Ishikawa (cell line): Measurements from ENCODE around the gene HAGH.

Source experiments
- CEBPB ChIP-seq: IDR thresholded peaks from 2 replicates; pipeline ENCODE4 v1.6.1; 2012
- CREB1 ChIP-seq: IDR thresholded peaks from 2 replicates; pipeline ENCODE4 v1.6.1; 2012; ENCODE audit warnings: low read depth
- RAD21 ChIP-seq: IDR thresholded peaks from 2 replicates; pipeline ENCODE4 v1.6.1; 2012; ENCODE audit warnings: low read depth
- REST ChIP-seq: IDR thresholded peaks from 2 replicates; pipeline ENCODE4 v1.6.1; 2012; ENCODE audit warnings: low read depth, mild to moderate bottlenecking
- YY1 ChIP-seq: IDR thresholded peaks from 2 replicates; pipeline ENCODE4 v1.6.1; 2012; ENCODE audit warnings: low read depth
- TF ChIP-seq, protein P1 (sequence below): IDR thresholded peaks from 2 replicates; pipeline ENCODE4 v1.6.1; 2012
- TF ChIP-seq, protein P2 (sequence below): IDR thresholded peaks from 2 replicates; pipeline ENCODE4 v1.6.1; 2012

DNA sequence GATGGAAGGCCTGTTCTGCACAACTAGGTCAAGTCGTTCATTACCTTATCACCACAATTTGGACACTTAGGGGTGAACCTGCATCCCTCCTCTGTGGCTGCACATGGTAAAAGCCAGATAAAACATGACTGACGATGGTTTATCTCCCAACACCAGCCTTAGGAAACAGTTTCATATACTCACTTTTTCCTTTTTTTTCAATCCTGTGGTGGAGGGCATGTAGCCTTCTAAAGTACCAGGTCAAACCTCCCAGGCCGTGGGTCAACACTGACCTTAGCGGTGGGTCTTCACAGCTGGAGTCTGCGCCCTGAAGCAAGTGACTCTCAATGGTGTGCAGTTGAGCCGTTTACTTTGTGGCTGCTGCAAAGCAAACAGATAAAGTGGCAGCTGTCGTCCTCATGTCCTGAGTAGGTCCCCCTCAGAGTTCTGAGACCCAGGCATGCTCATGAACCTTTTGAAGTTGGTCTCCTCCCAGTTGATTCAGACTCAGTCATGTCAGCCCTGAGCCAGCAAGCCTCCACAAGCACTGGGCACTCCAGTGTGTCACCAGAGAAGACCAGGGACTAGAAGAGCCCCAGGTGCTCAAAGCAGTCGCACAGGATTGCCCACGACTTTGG, 6.3 kb upstream of the HAGH start:
- TF ChIP-seq REST (no peak), CEBPB (no peak), CREB1 (no peak), RAD21 (no peak), YY1 (no peak)
- TF ChIP-seq, protein P1, sequence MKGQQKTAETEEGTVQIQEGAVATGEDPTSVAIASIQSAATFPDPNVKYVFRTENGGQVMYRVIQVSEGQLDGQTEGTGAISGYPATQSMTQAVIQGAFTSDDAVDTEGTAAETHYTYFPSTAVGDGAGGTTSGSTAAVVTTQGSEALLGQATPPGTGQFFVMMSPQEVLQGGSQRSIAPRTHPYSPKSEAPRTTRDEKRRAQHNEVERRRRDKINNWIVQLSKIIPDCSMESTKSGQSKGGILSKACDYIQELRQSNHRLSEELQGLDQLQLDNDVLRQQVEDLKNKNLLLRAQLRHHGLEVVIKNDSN: no peak
- TF ChIP-seq, protein P2, sequence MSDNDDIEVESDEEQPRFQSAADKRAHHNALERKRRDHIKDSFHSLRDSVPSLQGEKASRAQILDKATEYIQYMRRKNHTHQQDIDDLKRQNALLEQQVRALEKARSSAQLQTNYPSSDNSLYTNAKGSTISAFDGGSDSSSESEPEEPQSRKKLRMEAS: no peak
